Islet of Langerhans (tissue), 1 donor: ENCODE results near the gene MORN1.

Experiments used
- FAIRE-seq: peaks from one replicate; lab custom pipeline; 2011; peaks lifted over from hg19 to GRCh38; lab: Jason Lieb, UNC

MORN1 gene

DNA sequence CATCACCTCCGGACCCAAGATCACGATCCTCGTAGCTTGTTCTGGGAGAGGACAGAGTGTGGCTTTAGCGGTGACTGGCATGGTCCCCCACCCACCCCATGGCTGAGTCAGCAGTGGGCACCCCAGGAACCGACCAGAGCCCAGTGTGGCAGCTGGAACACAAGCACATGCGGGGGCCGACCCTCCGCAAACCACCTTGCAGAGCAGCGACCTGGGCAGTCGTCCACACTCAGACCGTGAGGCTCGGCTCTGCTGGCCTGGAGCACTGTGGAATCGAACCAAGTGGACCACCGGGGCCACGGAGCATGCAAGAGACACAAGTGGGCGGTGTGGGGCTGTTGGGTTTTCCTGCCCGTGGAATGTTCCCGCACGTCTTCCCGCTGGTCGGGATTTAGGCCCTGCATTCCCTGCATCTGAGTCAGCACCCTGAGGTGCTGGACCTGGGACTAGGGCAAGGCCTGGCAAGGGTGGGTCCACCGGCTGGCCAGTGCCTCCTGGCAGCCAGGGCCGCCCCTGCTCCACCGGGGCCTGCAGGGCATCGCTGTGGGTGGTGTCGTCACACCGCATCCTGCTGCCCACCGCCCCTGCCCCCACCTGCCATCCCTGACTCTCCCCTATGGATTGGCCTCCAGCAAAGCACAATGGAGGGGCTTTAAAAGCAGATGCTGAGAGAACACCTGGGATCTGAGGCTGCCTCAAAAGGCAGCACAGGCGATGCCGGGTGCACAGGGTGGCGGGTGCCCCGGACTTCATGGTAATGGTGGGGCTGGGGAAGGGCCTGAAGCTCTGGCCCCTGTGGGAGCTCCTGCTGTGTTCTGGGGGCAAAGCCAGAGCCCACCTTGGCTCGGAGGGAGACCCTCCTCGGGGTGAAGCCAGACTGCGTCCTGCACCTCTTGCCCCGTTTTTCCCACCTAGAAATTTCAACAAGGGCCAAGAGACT, 18.5 kb downstream of the MORN1 start:
- FAIRE-seq, result no peak

- FAIRE-seq, result no peak
Measured at GRCh38 chr1:2368053-2368744, 23.2 kb downstream of the MORN1 start.

- FAIRE-seq, result no peak
Measured at GRCh38 chr1:2363847-2364513, 27.4 kb downstream of the MORN1 start.

- FAIRE-seq, result no peak
Measured at GRCh38 chr1:2360588-2361364, 30.6 kb downstream of the MORN1 start.

GRCh38 chr1:2358651-2359640, 32.4 kb downstream of the MORN1 start:
- no peak for FAIRE-seq

GRCh38 chr1:2358072-2358471, 33.3 kb downstream of the MORN1 start:
- FAIRE-seq, result no peak

- FAIRE-seq, result no peak
Measured at GRCh38 chr1:2356911-2357845, 34.2 kb downstream of the MORN1 start.

DNA sequence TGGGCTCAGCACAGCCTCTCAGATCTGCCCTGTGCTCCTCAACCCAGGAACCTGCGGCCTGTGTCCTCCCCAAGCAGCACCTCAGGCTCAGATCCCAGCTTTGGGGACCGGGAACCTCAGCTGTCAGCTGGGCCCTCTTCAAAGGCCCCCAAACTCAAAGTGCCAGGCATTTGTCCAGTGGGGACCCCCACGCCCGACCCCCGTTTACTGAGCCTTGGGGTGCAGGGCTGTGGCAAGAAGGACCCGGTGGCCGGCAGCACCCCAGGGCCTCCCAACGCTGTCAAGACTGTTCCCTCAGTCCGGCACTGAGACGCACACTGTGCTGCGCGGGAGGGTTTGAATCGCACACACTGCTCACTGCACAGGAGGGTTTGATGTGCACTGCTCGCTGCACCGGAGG, 35.0 kb downstream of the MORN1 start:
- FAIRE-seq, result no peak

DNA sequence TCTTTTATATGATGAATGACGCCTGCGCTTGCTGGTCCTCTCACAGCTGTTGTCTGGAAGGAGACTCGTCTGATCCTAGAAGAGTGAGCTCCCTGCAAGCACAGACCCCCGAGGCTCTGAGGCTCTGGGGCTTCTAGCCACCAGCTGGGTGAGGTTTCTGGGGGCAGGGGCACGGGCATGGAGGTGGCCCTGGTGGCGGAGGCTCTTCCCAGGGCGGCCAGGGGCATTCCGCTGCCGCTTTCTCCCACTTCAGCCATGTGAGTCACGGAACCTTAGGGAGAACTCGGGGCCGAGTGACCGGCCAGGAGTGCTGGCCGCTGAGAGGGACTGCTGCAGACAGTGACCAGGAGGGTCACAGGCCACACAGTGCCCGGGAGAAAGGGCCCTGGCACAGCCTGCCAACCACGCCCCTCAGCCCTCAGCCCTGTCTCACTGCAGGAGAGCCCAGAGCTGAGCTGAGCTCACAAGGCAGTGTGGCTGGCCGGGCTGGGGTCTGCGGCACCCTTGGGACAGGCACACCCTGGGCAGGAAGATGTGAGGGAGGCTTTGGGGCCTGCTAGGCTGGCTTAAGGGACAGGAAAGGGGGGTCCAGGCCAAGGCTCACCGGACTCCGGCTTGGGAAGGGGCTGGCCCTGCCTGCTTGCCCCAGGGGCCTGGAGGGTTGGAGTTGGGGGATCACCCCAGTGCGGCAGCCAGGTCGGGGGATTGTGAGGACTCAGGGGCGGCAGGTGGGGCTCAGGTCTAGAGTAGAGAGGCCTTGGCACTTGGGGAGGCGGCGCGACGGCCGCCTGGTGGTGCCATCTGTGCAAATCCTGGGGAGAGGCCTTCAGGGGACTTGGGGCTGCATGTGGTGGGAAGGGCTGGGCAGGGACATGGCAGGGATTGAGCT, 35.7 kb downstream of the MORN1 start:
- FAIRE-seq, result no peak

DNA sequence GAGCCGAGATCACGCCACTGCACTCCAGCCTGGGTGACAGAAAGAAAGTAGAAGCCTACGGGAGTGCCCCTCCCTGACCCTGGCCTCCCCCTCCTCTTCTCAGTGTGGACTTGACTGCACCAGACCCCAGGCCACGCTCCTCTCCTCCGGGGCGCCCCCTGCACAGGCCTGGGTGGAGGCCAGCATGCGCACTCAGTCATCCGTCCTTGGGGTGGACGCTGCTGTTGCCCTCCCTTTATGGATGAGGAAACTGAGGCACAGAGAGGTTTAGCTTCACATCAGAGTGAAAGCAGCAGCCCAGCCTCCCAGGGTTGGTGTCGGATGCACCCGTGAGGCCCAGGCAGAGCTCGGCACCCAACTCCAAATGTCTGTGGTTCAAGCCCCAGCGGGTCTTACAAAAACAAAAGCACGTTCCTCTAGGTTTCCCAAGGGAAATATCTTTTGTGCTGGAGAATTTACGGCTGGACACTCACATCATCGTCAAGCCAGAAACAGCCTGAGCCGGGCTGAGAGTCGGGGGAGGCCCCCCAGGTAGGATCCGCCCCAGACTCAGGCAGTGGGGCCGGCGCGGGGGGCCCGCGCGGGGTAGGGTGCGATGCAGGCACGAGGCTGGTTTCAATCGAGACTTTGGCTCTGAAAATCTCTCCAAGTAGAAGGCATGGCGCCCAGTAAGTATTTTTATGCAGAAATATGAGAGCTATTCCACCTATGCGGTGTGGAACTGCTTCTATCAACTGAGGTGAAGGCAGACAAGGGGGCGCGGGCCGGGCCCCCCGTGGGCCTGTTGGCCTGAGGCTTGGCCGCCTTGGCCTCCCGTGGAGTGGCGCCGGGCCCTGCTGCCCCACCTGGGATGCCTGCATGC, 36.6 kb downstream of the MORN1 start:
- FAIRE-seq, result no peak

- FAIRE-seq, result no peak
Measured at GRCh38 chr1:2353551-2354438, 37.6 kb downstream of the MORN1 start.

GRCh38 chr1:2352897-2353550, 38.3 kb downstream of the MORN1 start:
- no peak for FAIRE-seq

DNA sequence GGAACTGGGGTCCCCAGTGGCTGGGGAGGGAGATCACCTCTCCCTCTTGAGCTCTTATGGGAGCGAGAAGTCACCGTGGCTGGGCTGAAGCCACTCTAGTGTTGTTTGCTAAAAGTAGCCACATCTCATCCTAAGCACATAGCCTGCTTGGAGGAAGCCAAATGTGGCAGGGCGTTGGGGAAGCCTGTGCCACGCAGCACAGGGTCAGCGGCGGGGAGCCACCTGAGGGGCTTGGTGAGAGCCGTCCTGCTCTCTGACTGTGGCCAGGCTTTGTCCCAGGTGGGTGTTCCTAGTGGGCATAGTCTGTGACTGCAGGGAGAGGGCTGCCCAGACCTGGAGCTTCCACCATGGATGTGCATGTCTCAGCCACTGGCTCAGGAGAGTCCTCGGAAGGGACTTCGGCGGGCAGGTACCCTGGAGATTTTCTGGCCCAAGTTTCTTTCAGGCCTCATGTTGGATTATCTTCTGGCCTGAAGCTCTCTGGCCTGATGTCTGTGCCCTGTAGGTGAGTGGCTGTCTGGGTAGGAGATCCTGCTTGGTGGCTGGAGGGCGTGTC, 38.9 kb downstream of the MORN1 start:
- FAIRE-seq, result no peak

GRCh38 chr1:2351723-2352122, 39.6 kb downstream of the MORN1 start:
- FAIRE-seq, result no peak

DNA sequence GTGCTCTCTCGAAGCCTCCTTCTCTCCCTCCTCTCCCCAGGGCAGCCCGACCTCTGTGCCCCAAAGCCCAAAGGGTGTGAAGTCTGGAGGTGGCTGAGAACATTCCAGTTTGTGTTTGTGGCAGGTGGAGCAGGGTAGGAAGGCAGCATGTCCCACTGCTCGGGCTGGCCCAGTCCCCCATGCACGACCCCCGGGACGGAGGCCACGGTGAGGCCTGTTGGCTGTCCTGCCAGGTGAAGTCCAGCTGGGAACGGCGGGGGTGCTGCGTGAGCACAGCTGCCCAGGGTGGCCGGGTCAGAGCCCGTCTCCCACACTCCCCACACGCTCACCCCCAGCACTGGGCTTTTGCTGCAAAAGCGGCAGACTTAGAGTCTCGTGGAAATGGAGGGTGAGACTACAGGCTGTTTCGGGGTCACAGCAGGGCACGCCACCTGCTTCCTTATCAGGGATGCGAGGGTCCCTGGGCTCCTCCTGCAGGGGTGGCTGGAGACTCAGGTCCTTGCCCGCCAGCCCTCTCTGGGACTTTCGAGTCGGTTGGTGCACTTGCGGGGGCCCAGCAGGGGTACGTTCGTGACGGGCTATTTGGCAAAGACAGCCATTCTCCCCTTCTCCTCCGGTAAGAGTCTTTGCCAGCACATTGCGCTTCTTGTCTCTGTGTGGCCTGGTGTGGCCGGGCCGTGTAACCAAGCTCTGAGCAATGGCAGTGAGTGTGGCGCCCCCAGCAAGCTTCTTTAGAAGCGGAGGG, 40.3 kb downstream of the MORN1 start:
- no peak for FAIRE-seq
